Hematopoietic multipotent progenitor cell treated with erythropoietin and hydrocortisone succinate and interleukin-3 and kit ligand, for 4 days (in vitro differentiated cells): ENCODE measurements around the gene TMEM256.

ENCODE experiments used
- DNase-seq: peaks from one replicate; pipeline ENCODE4 v3.0.0-alpha.2; 2015

The TMEM256 gene

GRCh38 chr17:7403977-7404736 lies at the start of gene TMEM256:
TSS of gene TMEM256 (minus strand) at chr17:7404097. CDS start at chr17:7404084, 13 bp downstream.
- DNase-seq = peak; percentile 100

GRCh38 chr17:7448461-7448860 lies 44.6 kb upstream of the TMEM256 start:
- no peak for DNase-seq

GRCh38 chr17:7445619-7445968 lies 41.7 kb upstream of the TMEM256 start:
- peak; percentile 64 for DNase-seq

- DNase-seq = peak; percentile 60
Measured at GRCh38 chr17:7444682-7445618, 41.1 kb upstream of the TMEM256 start, which contains the start of gene CHRNB1. TSS of gene CHRNB1 (plus strand) at chr17:7445061. CDS start at chr17:7445128, 67 bp downstream.

GRCh38 chr17:7443499-7444485 lies 39.9 kb upstream of the TMEM256 start:
- no peak for DNase-seq

GRCh38 chr17:7442142-7442541 lies 38.2 kb upstream of the TMEM256 start:
- no peak for DNase-seq

- DNase-seq = no peak
Measured at GRCh38 chr17:7441266-7441665, 37.4 kb upstream of the TMEM256 start.

- DNase-seq = peak; percentile 60
Measured at GRCh38 chr17:7440834-7441195, 36.9 kb upstream of the TMEM256 start.

- peak; percentile 54 for DNase-seq
Measured at GRCh38 chr17:7440113-7440833, 36.4 kb upstream of the TMEM256 start.

GRCh38 chr17:7439462-7440112 lies 35.7 kb upstream of the TMEM256 start, which contains the start of gene FGF11:
TSS of gene FGF11 (plus strand) at chr17:7439512. CDS start at chr17:7439621, 109 bp downstream.
- no peak for DNase-seq

- no peak for DNase-seq
Measured at GRCh38 chr17:7438656-7439460, 35.0 kb upstream of the TMEM256 start.

GRCh38 chr17:7437950-7438614 lies 34.2 kb upstream of the TMEM256 start:
- peak; percentile 79 for DNase-seq

GRCh38 chr17:7437369-7437863 lies 33.5 kb upstream of the TMEM256 start:
- no peak for DNase-seq

- peak; percentile 94 for DNase-seq
Measured at GRCh38 chr17:7436556-7437368, 32.9 kb upstream of the TMEM256 start.

GRCh38 chr17:7435676-7436555 lies 32.0 kb upstream of the TMEM256 start:
- peak; percentile 87 for DNase-seq

- no peak for DNase-seq
Measured at GRCh38 chr17:7432296-7432695, 28.4 kb upstream of the TMEM256 start.

GRCh38 chr17:7431231-7431630 lies 27.3 kb upstream of the TMEM256 start:
- no peak for DNase-seq

GRCh38 chr17:7429722-7430121 lies 25.8 kb upstream of the TMEM256 start:
- DNase-seq = no peak
